Keratinocyte (primary cell): Measurements from ENCODE around the gene RNF34. TPM values are rescaled to one million over a fixed set of nuclear protein-coding genes. Genes with fewer than 3 reads are reported as not detected.
A peak's percentile ranks its signal among the peaks of the same experiment; 100 is the strongest.

Source experiments
- DNase-seq: peaks from one replicate; pipeline ENCODE4 v3.0.0-alpha.2; 2011; ENCODE audit warnings: low read depth, missing footprints, low spot score
- FAIRE-seq: peaks from 2 replicates; lab custom pipeline; 2011; peaks lifted over from hg19 to GRCh38; lab: Jason Lieb, UNC
- H2AFZ ChIP-seq: 2 replicates; pipeline ENCODE4 v1.6.0; 2012; ENCODE audit warnings: low read length, control low read depth, inconsistent platforms; ENCODE audit not compliant: control insufficient read depth
- H3K27ac ChIP-seq: 2 replicates; pipeline ENCODE4 v1.5.1; 2011; ENCODE audit warnings: low read length; ENCODE audit not compliant: control insufficient read depth, insufficient read depth
- H3K27me3 ChIP-seq: 3 replicates; pipeline ENCODE4 v1.6.0; 2011; ENCODE audit warnings: low read length; ENCODE audit not compliant: control insufficient read depth, insufficient read depth; ENCODE audit errors: extremely low read depth
- H3K36me3 ChIP-seq, 2 experiments: 2 replicates in 1 of 2; 3 replicates in 1 of 2; pipeline ENCODE4 v1.5.1; 2011; ENCODE audit warnings: low read length in 2 of 2, mild to moderate bottlenecking in 1 of 2; ENCODE audit not compliant: control insufficient read depth in 2 of 2, insufficient read depth in 2 of 2; ENCODE audit errors: extremely low read depth in 1 of 2
- H3K4me1 ChIP-seq: 3 replicates; pipeline ENCODE4 v1.5.1; 2011; ENCODE audit warnings: low read length; ENCODE audit not compliant: control insufficient read depth, insufficient read depth; ENCODE audit errors: extremely low read depth
- H3K4me2 ChIP-seq: 3 replicates; pipeline ENCODE4 v1.6.0; 2011; ENCODE audit warnings: low read depth, low read length; ENCODE audit not compliant: control insufficient read depth, insufficient read depth; ENCODE audit errors: extremely low read depth
- H3K4me3 ChIP-seq, 3 experiments: fragments of 200-600 bp in 1 of 3; sonication (generic) in 1 of 3; 2 replicates in 2 of 3; 3 replicates in 1 of 3; pipeline ENCODE4 v1.5.1; 2011 to 2016; ENCODE audit warnings: low read length in 3 of 3, mild to moderate bottlenecking in 3 of 3, control low read depth in 2 of 3, inconsistent platforms in 1 of 3, low read depth in 1 of 3, mixed read lengths in 1 of 3, mixed run types in 1 of 3, moderate library complexity in 1 of 3; ENCODE audit not compliant: control insufficient read depth in 2 of 3, insufficient read depth in 2 of 3; ENCODE audit errors: extremely low read depth in 1 of 3
- H3K79me2 ChIP-seq: 2 replicates; pipeline ENCODE4 v1.6.0; 2012; ENCODE audit warnings: low read length; ENCODE audit not compliant: control insufficient read depth, insufficient read depth
- H3K9ac ChIP-seq: 3 replicates; pipeline ENCODE4 v1.6.0; 2011; ENCODE audit warnings: low read length; ENCODE audit not compliant: control insufficient read depth, insufficient read depth; ENCODE audit errors: extremely low read depth
- H3K9me1 ChIP-seq: 3 replicates; pipeline ENCODE4 v1.6.0; 2011; ENCODE audit warnings: low read length; ENCODE audit not compliant: control insufficient read depth, insufficient read depth; ENCODE audit errors: extremely low read depth
- H3K9me3 ChIP-seq: 2 replicates; pipeline ENCODE4 v1.5.1; 2012; ENCODE audit warnings: low read depth, low read length; ENCODE audit not compliant: control insufficient read depth
- H4K20me1 ChIP-seq: 3 replicates; pipeline ENCODE4 v1.6.0; 2011; ENCODE audit warnings: low read length; ENCODE audit not compliant: control insufficient read depth, insufficient read depth; ENCODE audit errors: extremely low read depth
- EZH2 ChIP-seq: IDR thresholded peaks from one replicate; pipeline ENCODE4 v1.6.1; 2012; ENCODE audit warnings: inconsistent platforms, mild to moderate bottlenecking, low read length, moderate library complexity
- dilution Hi-C: fragments of 300-500 bp; cut with MboI; formaldehyde crosslinking; loops from one replicate; pipeline ENCODE4 v1.7.0; 2020; ENCODE audit warnings: low sequenced_read_pairs; ENCODE audit not compliant: extremely low pct_ligation_motif_present
- polyA plus RNA-seq, 5 experiments: library from polyadenylated mRNA; depleted of rRNA in 3 of 5; stranded (reverse) in 3 of 5; stranded (forward) in 1 of 5; unstranded in 1 of 5; fragments of >200 nt; gene quantifications; 1 replicate in 1 of 5; 2 replicates in 3 of 5; 3 replicates in 1 of 5; pipeline versions ENCODE4 v1.2.1 to v1.2.3, GENCODE V29; 2011 to 2012; ENCODE audit warnings: missing spikeins in 2 of 5, low read depth in 1 of 5, low replicate concordance in 1 of 5
- TF ChIP-seq, protein P1 (sequence below), 3 experiments: IDR thresholded peaks in 1 of 3; conservative IDR thresholded peaks in 1 of 3; optimal IDR thresholded peaks in 1 of 3; 2 replicates in 2 of 3; 3 replicates in 1 of 3; pipeline versions ENCODE3 to v1.5.1; 2011; ENCODE audit warnings: low read length in 3 of 3, mild to moderate bottlenecking in 3 of 3, moderate library complexity in 2 of 3, control low read depth in 1 of 3, inconsistent platforms in 1 of 3; ENCODE audit not compliant: insufficient read depth in 2 of 3; ENCODE audit errors: extremely low read depth in 1 of 3

RNF34 gene
- polyA plus RNA-seq, 1 donor (not counting 4 experiments of a cell fraction or from before 2014, with no cell fraction given), result 39.0 TPM

DNA sequence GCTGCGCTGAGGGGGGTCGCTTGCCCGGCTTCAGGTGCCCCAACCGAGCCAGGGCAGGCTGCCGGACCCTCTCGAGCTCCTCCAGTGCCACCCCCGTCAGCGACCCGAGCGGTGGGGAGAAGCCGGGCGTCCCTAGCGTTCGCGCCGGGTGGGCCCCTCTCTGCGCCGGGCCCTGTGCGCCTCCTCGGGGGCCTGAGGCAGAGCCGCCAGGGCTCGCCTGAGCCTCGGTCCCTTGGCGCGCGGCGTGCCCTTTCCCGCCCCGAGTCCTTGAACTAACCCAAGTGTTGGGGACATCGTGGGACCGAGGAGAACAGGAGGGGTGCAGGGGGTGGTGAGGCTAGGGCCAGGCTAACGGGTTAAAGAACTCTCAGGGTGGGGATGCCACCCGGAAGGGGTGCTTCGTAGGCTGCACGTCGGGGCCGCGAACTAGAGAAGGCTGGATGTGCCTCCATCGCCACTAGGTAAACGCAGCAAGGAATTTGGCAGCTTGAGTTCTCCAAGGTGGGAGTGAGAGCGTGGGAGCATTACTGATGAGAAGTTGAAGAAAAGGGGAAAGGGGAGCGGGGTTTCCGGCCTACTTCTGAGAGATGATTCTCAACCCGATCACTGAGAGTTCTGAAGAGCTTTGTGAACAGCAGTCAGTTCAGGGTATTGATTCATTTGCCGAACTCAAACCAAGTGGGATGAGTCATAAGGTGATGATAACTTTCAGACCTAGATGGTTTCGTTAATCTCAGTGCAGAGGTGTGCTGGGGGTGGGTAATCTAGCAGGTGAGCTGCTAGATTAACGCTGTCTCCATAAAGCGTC is 618 bp downstream of the RNF34 start:
- Histone ChIP-seq H3K36me3 (peaks cover 6 to 13% of the 10 kb centered on the region in 2 experiments), H3K9me1 (peaks cover 3% of the 10 kb centered on the region), H3K4me3 (peak overlapping the region; percentile 69 to 97 (median 97)), H3K4me2 (peak overlapping the region; percentile 77), H3K4me1 (peaks cover 14% of the 10 kb centered on the region), H3K27ac (peak overlapping the region; percentile 90), H3K9ac (peak overlapping the region; percentile 94), H3K79me2 (peaks cover 55% of the 10 kb centered on the region), H2AFZ (peak overlapping the region; percentile 76), H3K27me3 (no peaks in the 10 kb centered on the region), H3K9me3 (no peaks in the 10 kb centered on the region), H4K20me1 (no peaks in the 10 kb centered on the region)
- dilution Hi-C loops, result no loop called here
- TF ChIP-seq EZH2, result no peak
- TF ChIP-seq, protein P1, sequence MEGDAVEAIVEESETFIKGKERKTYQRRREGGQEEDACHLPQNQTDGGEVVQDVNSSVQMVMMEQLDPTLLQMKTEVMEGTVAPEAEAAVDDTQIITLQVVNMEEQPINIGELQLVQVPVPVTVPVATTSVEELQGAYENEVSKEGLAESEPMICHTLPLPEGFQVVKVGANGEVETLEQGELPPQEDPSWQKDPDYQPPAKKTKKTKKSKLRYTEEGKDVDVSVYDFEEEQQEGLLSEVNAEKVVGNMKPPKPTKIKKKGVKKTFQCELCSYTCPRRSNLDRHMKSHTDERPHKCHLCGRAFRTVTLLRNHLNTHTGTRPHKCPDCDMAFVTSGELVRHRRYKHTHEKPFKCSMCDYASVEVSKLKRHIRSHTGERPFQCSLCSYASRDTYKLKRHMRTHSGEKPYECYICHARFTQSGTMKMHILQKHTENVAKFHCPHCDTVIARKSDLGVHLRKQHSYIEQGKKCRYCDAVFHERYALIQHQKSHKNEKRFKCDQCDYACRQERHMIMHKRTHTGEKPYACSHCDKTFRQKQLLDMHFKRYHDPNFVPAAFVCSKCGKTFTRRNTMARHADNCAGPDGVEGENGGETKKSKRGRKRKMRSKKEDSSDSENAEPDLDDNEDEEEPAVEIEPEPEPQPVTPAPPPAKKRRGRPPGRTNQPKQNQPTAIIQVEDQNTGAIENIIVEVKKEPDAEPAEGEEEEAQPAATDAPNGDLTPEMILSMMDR (optimal IDR thresholded peaks at IDR 0.05 in 1 of 3, IDR thresholded peaks at IDR 0.05 in 1 of 3, conservative IDR thresholded peaks at IDR 0.05 in 1 of 3; ENCODE audit: extremely low read depth in 1 of 3, insufficient read depth in 2 of 3, low read length in 3 of 3), result no peak
- FAIRE-seq, result peak; percentile 72
- DNase-seq, result no peak

DNA sequence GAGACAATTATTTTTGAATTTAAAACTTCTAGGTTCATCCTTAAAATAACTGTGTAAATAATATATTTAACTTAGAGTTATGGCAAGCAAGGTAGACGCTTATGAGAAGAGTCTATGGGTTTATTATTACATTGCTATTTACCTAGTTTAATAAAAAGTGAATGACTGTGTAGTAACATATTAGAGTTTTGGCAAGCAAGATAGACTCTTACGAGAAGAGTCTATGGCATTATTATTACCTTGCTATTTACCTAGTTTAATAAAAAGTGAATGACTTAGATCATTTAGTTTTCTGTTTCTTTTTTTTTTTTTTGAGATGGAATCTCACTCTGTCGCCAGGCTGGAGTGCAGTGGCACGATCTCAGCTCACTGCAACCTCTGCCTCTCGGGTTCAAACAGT is 3.8 kb downstream of the RNF34 start:
- H3K9me1 ChIP-seq, result peaks cover 3% of the 10 kb centered on the region
- H3K4me3 ChIP-seq, result no peak overlapping the region
- no peak overlapping the region for H3K9ac ChIP-seq
- TF ChIP-seq, protein P1 (optimal IDR thresholded peaks at IDR 0.05 in 1 of 3, IDR thresholded peaks at IDR 0.05 in 1 of 3, conservative IDR thresholded peaks at IDR 0.05 in 1 of 3; ENCODE audit: extremely low read depth in 1 of 3, insufficient read depth in 2 of 3, low read length in 3 of 3), result no peak
- no peak for TF ChIP-seq EZH2
- dilution Hi-C loops, result no loop called here
- H2AFZ ChIP-seq, result no peak overlapping the region
- peaks cover 80% of the 10 kb centered on the region for H3K79me2 ChIP-seq
- H3K4me2 ChIP-seq, result no peak overlapping the region
- no peak for DNase-seq
- H4K20me1 ChIP-seq, result peaks cover 3% of the 10 kb centered on the region
- H3K27ac ChIP-seq, result no peak overlapping the region
- peaks cover 11 to 22% of the 10 kb centered on the region in 2 experiments for H3K36me3 ChIP-seq
- no peaks in the 10 kb centered on the region for H3K27me3 ChIP-seq
- peaks cover 14% of the 10 kb centered on the region for H3K4me1 ChIP-seq
- H3K9me3 ChIP-seq, result no peaks in the 10 kb centered on the region
- no peak for FAIRE-seq
